GM12864 (cell line): ENCODE measurements around the gene ACO2.

ENCODE experiments used
- DNase-seq: peaks from one replicate; pipeline ENCODE4 v3.0.0-alpha.2; 2011; ENCODE audit warnings: low read depth
- H3K4me3 ChIP-seq: 2 replicates; pipeline ENCODE4 v1.5.1; 2011; ENCODE audit warnings: mild to moderate bottlenecking, low read depth, low read length, control low read depth
- TF ChIP-seq, protein P1 (sequence below): IDR thresholded peaks from 2 replicates; pipeline ENCODE4 v1.5.1; 2011; ENCODE audit warnings: low read depth, mild to moderate bottlenecking, moderate library complexity, low read length, control low read depth, inconsistent platforms; ENCODE audit errors: missing control alignments

The ACO2 gene

DNA sequence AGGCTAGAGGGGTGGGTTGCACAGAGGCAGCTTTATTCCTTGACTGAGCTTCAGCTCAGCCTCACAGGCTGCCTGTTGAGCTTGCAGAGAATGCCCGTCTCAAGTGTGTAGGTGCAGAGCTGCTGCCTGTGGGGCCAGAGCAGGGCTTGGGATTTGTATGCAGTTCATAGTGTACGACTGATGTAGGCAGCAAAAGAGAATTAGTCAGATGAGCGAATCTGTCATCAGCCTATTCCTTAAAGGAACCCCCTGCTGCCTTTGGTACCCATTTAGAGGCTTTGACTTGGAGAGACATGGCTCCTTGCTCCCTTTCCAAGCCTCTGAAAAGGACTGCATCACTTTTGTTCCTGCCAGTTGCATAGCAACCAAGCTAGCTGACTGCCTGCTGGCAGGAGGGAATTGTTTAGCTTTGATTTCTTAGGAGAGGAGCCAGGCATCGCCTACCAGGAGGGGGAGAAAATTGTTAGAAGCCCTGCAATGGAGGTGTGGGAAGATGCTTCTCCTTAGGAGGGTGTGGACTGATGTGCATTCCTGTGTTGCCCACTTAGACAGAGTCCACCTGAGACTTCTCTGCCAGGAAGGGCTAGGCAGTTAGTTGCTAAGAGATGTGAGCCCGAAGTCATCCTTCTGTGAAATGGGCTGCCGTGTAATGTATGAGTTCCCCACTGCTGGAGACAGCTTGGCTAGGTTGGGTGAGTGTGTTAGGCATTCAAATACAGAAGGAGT lies 10.9 kb downstream of the ACO2 start:
- TF ChIP-seq, protein P1, sequence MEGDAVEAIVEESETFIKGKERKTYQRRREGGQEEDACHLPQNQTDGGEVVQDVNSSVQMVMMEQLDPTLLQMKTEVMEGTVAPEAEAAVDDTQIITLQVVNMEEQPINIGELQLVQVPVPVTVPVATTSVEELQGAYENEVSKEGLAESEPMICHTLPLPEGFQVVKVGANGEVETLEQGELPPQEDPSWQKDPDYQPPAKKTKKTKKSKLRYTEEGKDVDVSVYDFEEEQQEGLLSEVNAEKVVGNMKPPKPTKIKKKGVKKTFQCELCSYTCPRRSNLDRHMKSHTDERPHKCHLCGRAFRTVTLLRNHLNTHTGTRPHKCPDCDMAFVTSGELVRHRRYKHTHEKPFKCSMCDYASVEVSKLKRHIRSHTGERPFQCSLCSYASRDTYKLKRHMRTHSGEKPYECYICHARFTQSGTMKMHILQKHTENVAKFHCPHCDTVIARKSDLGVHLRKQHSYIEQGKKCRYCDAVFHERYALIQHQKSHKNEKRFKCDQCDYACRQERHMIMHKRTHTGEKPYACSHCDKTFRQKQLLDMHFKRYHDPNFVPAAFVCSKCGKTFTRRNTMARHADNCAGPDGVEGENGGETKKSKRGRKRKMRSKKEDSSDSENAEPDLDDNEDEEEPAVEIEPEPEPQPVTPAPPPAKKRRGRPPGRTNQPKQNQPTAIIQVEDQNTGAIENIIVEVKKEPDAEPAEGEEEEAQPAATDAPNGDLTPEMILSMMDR: no peak
- DNase-seq: no peak
- H3K4me3 ChIP-seq: no peak overlapping the region

DNA sequence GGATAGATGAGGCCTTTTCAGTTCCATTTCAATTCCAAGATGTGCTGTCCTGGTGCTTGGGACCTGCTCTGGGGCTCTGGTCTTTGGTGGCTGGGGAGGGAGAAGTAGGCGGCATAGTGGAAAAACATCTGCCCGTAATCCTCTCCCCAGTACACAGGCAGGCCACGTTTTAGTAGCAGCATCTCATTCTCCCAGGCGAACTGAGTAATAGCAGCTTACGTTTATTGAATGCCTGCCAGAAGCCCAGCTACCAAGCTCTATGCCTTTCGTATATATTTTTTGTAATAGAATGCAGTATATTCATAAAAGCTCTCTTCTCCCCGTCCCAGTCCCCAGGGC lies 11.4 kb downstream of the ACO2 start:
- DNase-seq: no peak
- TF ChIP-seq, protein P1: no peak
- no peak overlapping the region for H3K4me3 ChIP-seq

DNA sequence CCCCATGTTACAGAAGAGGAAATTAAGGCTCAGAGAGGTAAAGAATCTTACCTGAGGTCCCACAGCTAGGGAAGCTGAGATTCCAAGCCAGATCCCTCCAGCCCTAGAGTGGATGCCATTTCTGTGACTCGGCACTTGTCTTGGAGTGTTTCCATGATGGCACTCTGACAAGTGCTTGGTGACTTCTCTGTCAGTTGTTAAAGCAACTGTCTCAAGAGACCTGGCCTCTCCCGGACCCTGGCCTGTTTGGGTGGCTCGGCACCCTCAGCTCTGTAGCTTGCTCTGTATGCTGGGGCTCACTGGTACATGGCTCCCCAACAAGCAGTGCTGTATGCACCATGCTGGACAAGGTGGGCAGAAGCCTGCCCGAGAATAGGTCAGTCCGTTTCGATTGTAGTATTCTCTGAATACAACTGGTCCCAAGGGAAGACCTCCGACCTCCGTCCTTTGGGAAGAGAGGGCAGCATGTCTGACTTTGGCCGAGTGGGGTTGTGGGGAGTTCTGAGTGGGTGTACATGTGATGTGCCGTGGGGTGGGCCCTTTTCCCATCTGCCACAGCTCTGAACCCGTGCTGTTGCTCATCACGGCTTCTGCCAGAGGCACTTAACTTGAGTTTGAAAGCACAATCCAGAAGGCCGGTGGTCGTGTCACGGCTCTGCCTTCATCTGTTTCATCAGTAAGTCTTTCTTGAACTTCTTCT lies 12.4 kb downstream of the ACO2 start:
- H3K4me3 ChIP-seq: no peak overlapping the region; the same call in 1 of the 2 replicates
- no peak for DNase-seq
- TF ChIP-seq, protein P1: no peak

DNA sequence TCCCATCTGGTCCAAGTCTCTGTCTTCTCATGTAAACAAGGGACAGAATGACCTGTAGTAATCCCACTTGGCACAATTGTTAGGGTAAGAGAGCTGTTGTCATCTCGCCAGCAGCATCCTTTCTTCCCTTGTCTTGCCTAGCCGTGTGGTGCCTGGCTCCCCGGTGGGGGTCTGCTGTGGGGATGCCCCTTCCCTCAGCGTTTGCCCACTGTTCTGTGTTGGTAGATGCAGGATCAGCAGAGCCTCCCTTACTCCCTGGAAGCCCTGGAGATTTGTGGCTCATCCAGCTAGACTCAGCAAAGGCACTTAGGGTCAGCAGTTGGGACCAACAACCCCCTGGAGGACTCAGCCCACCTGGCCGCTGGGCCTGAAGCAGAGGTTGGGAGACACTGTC lies 13.0 kb downstream of the ACO2 start:
- TF ChIP-seq, protein P1: no peak
- no peak for DNase-seq
- H3K4me3 ChIP-seq: no peak overlapping the region; the same call in 1 of the 2 replicates

DNA sequence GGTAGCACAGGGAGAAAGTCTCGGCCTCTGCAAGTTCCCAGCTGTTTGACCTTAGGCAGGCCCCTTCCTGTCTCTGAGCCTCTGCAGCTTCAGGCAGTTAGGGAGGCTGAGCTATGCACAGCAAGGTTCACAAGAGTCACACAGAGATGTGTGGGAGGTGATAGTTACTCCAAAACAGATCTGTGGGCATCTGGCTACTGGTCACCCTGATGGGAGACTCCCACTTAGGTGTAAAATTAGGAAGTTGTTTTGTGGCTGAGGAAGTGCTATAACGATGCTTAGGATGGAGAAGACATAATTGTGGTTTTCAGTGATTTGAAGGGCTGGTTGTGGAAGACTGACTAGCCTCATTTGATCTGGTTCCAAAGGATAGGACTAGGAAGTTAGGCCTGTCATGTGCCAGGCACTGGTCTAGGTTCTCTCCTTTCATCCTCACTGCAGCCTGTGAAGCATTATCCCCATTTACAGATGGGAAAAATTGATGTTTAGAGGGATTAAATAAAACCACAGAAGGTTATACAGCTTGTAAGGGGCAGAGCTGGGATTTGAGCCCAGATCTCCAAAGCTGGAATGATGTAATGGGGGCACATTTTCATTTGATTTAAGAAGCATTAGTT lies 13.5 kb downstream of the ACO2 start:
- TF ChIP-seq, protein P1: no peak
- no peak for DNase-seq
- no peak overlapping the region; the same call in 1 of the 2 replicates for H3K4me3 ChIP-seq

DNA sequence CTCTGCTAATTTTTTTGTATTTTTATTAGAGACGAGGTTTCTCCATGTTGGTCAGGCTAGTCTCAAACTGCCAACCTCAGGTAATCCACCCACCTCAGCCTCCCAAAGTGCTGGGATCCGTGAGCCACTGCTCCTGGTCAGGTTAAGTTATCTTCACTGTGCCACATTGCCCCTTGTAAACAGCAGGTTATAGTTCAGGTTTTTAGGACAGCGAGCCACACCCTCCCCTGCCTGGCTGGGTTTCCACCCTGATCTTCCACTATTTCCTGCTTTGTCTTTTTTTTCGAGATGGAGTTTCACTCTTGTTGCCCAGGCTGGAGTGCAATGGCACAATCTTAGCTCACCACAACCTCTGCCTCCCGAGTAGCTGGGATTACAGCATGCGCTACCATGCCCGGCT lies 16.1 kb downstream of the ACO2 start:
- H3K4me3 ChIP-seq: no peak overlapping the region
- TF ChIP-seq, protein P1: no peak
- DNase-seq: no peak
